SH-SY5Y (cell line): ENCODE results near the gene PRKCH.

Experiments used
- GATA2 ChIP-seq: IDR thresholded peaks from 2 replicates; pipeline ENCODE4 v1.6.1; 2011; ENCODE audit warnings: mild to moderate bottlenecking, low read depth, low read length
- GATA3 ChIP-seq: IDR thresholded peaks from 2 replicates; pipeline ENCODE4 v1.6.1; 2011; ENCODE audit warnings: low read depth, mild to moderate bottlenecking, low read length, moderate library complexity

DNA sequence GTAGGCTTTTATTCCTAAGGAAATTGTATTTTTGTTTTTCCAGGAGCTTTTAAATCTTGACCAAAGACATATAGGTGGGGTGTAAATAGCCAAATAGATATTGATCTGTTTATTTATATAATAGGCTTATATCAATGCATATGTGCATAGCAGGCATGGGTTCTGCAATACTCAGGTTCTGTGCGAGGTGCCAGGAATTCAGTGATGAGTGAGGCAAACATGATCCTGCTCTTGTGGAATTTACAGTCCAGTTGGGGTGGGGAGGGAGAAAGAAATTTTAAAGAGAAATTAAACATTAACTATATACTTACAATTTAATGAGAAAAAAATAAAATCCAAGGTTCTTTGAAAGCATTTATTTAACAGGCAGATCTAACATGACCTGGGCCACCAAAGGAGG is 213.7 kb downstream of the PRKCH start:
- no peak for TF ChIP-seq GATA2
- no peak for TF ChIP-seq GATA3
